ENCODE measurements around the gene TOLLIP. TPM values are rescaled to one million over a fixed set of nuclear protein-coding genes. Genes with fewer than 3 reads are reported as not detected.

Gene TOLLIP
- total and polyA plus RNA-seq, 9 of the 15 experiments (the other 6 are each of a cell fraction or from before 2014, with no cell fraction given), result 0.23 to 22.8 (median 7.1) TPM

DNA sequence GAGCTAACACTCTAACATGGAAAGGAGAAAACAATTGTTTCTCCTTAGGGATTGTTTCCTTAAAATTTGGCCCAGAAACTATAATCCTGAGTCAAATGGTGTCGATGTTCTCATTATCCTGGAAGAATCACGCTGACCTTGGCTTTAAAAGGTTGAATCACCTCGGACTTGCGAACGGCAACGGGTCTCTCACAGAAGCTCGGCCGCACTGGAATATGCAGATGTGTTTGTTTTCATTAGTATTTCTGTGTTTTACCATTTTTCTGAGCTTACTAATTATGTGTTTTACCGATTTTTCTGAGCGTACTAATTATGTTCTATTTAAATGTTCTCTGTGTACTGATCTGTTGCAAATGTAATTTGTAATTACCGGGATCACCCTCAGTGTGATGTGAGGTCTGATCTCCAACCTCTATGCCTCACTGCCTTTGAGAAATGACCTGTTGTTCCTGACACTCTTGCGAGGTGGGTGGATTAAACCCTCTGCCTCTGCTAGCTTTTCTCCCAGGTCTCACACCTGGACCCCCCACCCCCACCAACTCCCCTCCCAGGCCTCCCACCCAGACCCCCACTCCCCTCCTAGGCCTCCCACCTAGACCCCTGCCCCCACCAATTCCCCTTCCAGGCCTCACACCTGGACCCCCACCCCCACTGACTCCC, 42.0 kb upstream of the TOLLIP start (continued):
- TF ChIP-seq, protein P1, sequence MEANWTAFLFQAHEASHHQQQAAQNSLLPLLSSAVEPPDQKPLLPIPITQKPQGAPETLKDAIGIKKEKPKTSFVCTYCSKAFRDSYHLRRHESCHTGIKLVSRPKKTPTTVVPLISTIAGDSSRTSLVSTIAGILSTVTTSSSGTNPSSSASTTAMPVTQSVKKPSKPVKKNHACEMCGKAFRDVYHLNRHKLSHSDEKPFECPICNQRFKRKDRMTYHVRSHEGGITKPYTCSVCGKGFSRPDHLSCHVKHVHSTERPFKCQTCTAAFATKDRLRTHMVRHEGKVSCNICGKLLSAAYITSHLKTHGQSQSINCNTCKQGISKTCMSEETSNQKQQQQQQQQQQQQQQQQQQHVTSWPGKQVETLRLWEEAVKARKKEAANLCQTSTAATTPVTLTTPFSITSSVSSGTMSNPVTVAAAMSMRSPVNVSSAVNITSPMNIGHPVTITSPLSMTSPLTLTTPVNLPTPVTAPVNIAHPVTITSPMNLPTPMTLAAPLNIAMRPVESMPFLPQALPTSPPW (CRISPR knock-in tag; IDR thresholded peaks at IDR 0.05), result peak; percentile 46
- TF ChIP-seq ZNF174 (CRISPR knock-in tag; IDR thresholded peaks at IDR 0.05) (no peak), PML (IDR thresholded peaks at IDR 0.05; ENCODE audit: low read length) (peak; percentile 95), TBP (optimal IDR thresholded peaks at IDR 0.05; ENCODE audit: low read depth, low read length) (peak; percentile 99), ESRRA (IDR thresholded peaks at IDR 0.05; ENCODE audit: borderline replicate concordance, low read depth) (no peak; the same call in 1 of the 2 replicates), HIVEP1 (CRISPR knock-in tag; IDR thresholded peaks at IDR 0.05) (no peak), NRF1 (conservative IDR thresholded peaks at IDR 0.05 in 1 of 2, IDR thresholded peaks at IDR 0.05 in 1 of 2) (no peak), NFIC (IDR thresholded peaks at IDR 0.05) (peak; percentile 23; the same call in 1 of the 2 replicates), FOXJ2 (tag; IDR thresholded peaks at IDR 0.05) (no peak), TEAD2 (tag; IDR thresholded peaks at IDR 0.05) (no peak), ZNF41 (CRISPR knock-in tag; conservative IDR thresholded peaks at IDR 0.05) (no peak), TEAD1 (CRISPR knock-in tag; IDR thresholded peaks at IDR 0.05) (no peak), RBM25 (IDR thresholded peaks at IDR 0.05; ENCODE audit: low read depth, low read length, severe bottlenecking) (no peak), RBM34 (IDR thresholded peaks at IDR 0.05; ENCODE audit: borderline replicate concordance, insufficient read depth, low read length) (no peak), LCOR (CRISPR knock-in tag; IDR thresholded peaks at IDR 0.05) (no peak), NR4A1 (CRISPR knock-in tag; IDR thresholded peaks at IDR 0.05) (no peak), NR4A1 (tag; IDR thresholded peaks at IDR 0.05) (no peak), TCF3 (CRISPR knock-in tag; IDR thresholded peaks at IDR 0.05) (no peak), SUPT5H (IDR thresholded peaks at IDR 0.05) (peak; percentile 72)
- TF ChIP-seq, protein P2, sequence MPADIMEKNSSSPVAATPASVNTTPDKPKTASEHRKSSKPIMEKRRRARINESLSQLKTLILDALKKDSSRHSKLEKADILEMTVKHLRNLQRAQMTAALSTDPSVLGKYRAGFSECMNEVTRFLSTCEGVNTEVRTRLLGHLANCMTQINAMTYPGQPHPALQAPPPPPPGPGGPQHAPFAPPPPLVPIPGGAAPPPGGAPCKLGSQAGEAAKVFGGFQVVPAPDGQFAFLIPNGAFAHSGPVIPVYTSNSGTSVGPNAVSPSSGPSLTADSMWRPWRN (IDR thresholded peaks at IDR 0.05; ENCODE audit: low read depth), result no peak
- TF ChIP-seq, protein P3, sequence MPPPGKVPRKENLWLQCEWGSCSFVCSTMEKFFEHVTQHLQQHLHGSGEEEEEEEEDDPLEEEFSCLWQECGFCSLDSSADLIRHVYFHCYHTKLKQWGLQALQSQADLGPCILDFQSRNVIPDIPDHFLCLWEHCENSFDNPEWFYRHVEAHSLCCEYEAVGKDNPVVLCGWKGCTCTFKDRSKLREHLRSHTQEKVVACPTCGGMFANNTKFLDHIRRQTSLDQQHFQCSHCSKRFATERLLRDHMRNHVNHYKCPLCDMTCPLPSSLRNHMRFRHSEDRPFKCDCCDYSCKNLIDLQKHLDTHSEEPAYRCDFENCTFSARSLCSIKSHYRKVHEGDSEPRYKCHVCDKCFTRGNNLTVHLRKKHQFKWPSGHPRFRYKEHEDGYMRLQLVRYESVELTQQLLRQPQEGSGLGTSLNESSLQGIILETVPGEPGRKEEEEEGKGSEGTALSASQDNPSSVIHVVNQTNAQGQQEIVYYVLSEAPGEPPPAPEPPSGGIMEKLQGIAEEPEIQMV (tag; conservative IDR thresholded peaks at IDR 0.05; ENCODE audit: low read depth), result no peak
- TF ChIP-seq, protein P4, sequence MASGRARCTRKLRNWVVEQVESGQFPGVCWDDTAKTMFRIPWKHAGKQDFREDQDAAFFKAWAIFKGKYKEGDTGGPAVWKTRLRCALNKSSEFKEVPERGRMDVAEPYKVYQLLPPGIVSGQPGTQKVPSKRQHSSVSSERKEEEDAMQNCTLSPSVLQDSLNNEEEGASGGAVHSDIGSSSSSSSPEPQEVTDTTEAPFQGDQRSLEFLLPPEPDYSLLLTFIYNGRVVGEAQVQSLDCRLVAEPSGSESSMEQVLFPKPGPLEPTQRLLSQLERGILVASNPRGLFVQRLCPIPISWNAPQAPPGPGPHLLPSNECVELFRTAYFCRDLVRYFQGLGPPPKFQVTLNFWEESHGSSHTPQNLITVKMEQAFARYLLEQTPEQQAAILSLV (tag; IDR thresholded peaks at IDR 0.05), result no peak
- TF ChIP-seq, protein P5, sequence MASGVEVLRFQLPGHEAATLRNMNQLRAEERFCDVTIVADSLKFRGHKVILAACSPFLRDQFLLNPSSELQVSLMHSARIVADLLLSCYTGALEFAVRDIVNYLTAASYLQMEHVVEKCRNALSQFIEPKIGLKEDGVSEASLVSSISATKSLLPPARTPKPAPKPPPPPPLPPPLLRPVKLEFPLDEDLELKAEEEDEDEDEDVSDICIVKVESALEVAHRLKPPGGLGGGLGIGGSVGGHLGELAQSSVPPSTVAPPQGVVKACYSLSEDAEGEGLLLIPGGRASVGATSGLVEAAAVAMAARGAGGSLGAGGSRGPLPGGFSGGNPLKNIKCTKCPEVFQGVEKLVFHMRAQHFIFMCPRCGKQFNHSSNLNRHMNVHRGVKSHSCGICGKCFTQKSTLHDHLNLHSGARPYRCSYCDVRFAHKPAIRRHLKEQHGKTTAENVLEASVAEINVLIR (CRISPR knock-in tag; IDR thresholded peaks at IDR 0.05), result no peak

All from K562 (cell line).